ENCODE measurements around the gene LPIN1. TPM values are rescaled to one million over a fixed set of nuclear protein-coding genes. Genes with fewer than 3 reads are reported as not detected.
A peak's percentile ranks its signal among the peaks of the same experiment; 100 is the strongest.

Gene LPIN1
- total RNA-seq, 1 donor from 2014 or later = 18.8 TPM

- Histone ChIP-seq H3K27ac (ENCODE audit: low read depth, low read length) (no peak overlapping the region), H3K36me3 (ENCODE audit: control insufficient read depth in 3 of 3, insufficient read depth in 3 of 3, low read length in 3 of 3) (peaks cover 6 to 17% (median 10%) of the 10 kb centered on the region in 3 donors), H3K27me3 (ENCODE audit: control insufficient read depth in 3 of 3, insufficient read depth in 3 of 3, low read length in 3 of 3) (no peaks in the 10 kb centered on the region), H3K4me1 (ENCODE audit: control insufficient read depth in 3 of 3, insufficient read depth in 3 of 3, low read length in 3 of 3) (peaks cover 4 to 29% (median 23%) of the 10 kb centered on the region in 3 donors), H3K4me3 (ENCODE audit: low read length in 3 of 3) (no peak overlapping the region), H3K9me3 (ENCODE audit: control insufficient read depth in 3 of 3, low read length in 3 of 3) (no peaks in the 10 kb centered on the region), H3K9ac (ENCODE audit: low read depth in 1 of 3, low read length in 3 of 3) (no peak overlapping the region)
Measured at GRCh38 chr2:11761259-11761658, 14.8 kb downstream of the LPIN1 start.

GRCh38 chr2:11762031-11762430 is 15.6 kb downstream of the LPIN1 start:
- Histone ChIP-seq H3K4me1 (ENCODE audit: control insufficient read depth in 3 of 3, insufficient read depth in 3 of 3, low read length in 3 of 3) (peaks cover 4 to 27% (median 23%) of the 10 kb centered on the region in 3 donors), H3K27ac (ENCODE audit: low read depth, low read length) (no peak overlapping the region), H3K9ac (ENCODE audit: low read depth in 1 of 3, low read length in 3 of 3) (no peak overlapping the region), H3K9me3 (ENCODE audit: control insufficient read depth in 3 of 3, low read length in 3 of 3) (no peaks in the 10 kb centered on the region), H3K27me3 (ENCODE audit: control insufficient read depth in 3 of 3, insufficient read depth in 3 of 3, low read length in 3 of 3) (no peaks in the 10 kb centered on the region), H3K4me3 (ENCODE audit: low read length in 3 of 3) (no peak overlapping the region), H3K36me3 (ENCODE audit: control insufficient read depth in 3 of 3, insufficient read depth in 3 of 3, low read length in 3 of 3) (peaks cover 10 to 23% (median 18%) of the 10 kb centered on the region in 3 donors)

GRCh38 chr2:11762799-11763461 is 16.5 kb downstream of the LPIN1 start:
- no peaks in the 10 kb centered on the region for H3K9me3 ChIP-seq (ENCODE audit: control insufficient read depth in 3 of 3, low read length in 3 of 3)
- peak overlapping the region in 2 of 3 donors; percentile 3 to 5 for H3K9ac ChIP-seq (ENCODE audit: low read depth in 1 of 3, low read length in 3 of 3)
- no peak overlapping the region for H3K4me3 ChIP-seq (ENCODE audit: low read length in 3 of 3)
- H3K27ac ChIP-seq (ENCODE audit: low read depth, low read length) = no peak overlapping the region
- peaks cover 16 to 28% (median 21%) of the 10 kb centered on the region in 3 donors for H3K36me3 ChIP-seq (ENCODE audit: control insufficient read depth in 3 of 3, insufficient read depth in 3 of 3, low read length in 3 of 3)
- no peaks in the 10 kb centered on the region for H3K27me3 ChIP-seq (ENCODE audit: control insufficient read depth in 3 of 3, insufficient read depth in 3 of 3, low read length in 3 of 3)
- H3K4me1 ChIP-seq (ENCODE audit: control insufficient read depth in 3 of 3, insufficient read depth in 3 of 3, low read length in 3 of 3) = peaks cover 4 to 28% (median 23%) of the 10 kb centered on the region in 3 donors

GRCh38 chr2:11764359-11764758 is 17.9 kb downstream of the LPIN1 start:
- Histone ChIP-seq H3K36me3 (ENCODE audit: control insufficient read depth in 3 of 3, insufficient read depth in 3 of 3, low read length in 3 of 3) (peaks cover 19 to 28% (median 28%) of the 10 kb centered on the region in 3 donors), H3K9ac (ENCODE audit: low read depth in 1 of 3, low read length in 3 of 3) (peak overlapping the region in 1 of 3 donors; percentile 28), H3K4me3 (ENCODE audit: low read length in 3 of 3) (no peak overlapping the region), H3K9me3 (ENCODE audit: control insufficient read depth in 3 of 3, low read length in 3 of 3) (no peaks in the 10 kb centered on the region), H3K27ac (ENCODE audit: low read depth, low read length) (no peak overlapping the region), H3K4me1 (ENCODE audit: control insufficient read depth in 3 of 3, insufficient read depth in 3 of 3, low read length in 3 of 3) (peaks cover 4 to 28% (median 26%) of the 10 kb centered on the region in 3 donors), H3K27me3 (ENCODE audit: control insufficient read depth in 3 of 3, insufficient read depth in 3 of 3, low read length in 3 of 3) (no peaks in the 10 kb centered on the region)

- no peaks in the 10 kb centered on the region for H3K9me3 ChIP-seq (ENCODE audit: control insufficient read depth in 3 of 3, low read length in 3 of 3)
- no peak overlapping the region for H3K27ac ChIP-seq (ENCODE audit: low read depth, low read length)
- H3K4me3 ChIP-seq (ENCODE audit: low read length in 3 of 3) = no peak overlapping the region
- peak overlapping the region in 1 of 3 donors; percentile 28 for H3K9ac ChIP-seq (ENCODE audit: low read depth in 1 of 3, low read length in 3 of 3)
- H3K36me3 ChIP-seq (ENCODE audit: control insufficient read depth in 3 of 3, insufficient read depth in 3 of 3, low read length in 3 of 3) = peaks cover 19 to 32% (median 31%) of the 10 kb centered on the region in 3 donors
- peaks cover 4 to 28% (median 26%) of the 10 kb centered on the region in 3 donors for H3K4me1 ChIP-seq (ENCODE audit: control insufficient read depth in 3 of 3, insufficient read depth in 3 of 3, low read length in 3 of 3)
- no peaks in the 10 kb centered on the region for H3K27me3 ChIP-seq (ENCODE audit: control insufficient read depth in 3 of 3, insufficient read depth in 3 of 3, low read length in 3 of 3)
Measured at GRCh38 chr2:11764920-11765319, 18.5 kb downstream of the LPIN1 start.

GRCh38 chr2:11765501-11765900 is 19.1 kb downstream of the LPIN1 start:
- H3K36me3 ChIP-seq (ENCODE audit: control insufficient read depth in 3 of 3, insufficient read depth in 3 of 3, low read length in 3 of 3) = peaks cover 19 to 37% (median 35%) of the 10 kb centered on the region in 3 donors

GRCh38 chr2:11766016-11766415 is 19.6 kb downstream of the LPIN1 start:
- Histone ChIP-seq H3K4me1 (ENCODE audit: control insufficient read depth in 3 of 3, insufficient read depth in 3 of 3, low read length in 3 of 3) (peaks cover 4 to 28% (median 26%) of the 10 kb centered on the region in 3 donors), H3K9me3 (ENCODE audit: control insufficient read depth in 3 of 3, low read length in 3 of 3) (no peaks in the 10 kb centered on the region), H3K27ac (ENCODE audit: low read depth, low read length) (no peak overlapping the region), H3K4me3 (ENCODE audit: low read length in 3 of 3) (no peak overlapping the region), H3K36me3 (ENCODE audit: control insufficient read depth in 3 of 3, insufficient read depth in 3 of 3, low read length in 3 of 3) (peaks cover 19 to 40% (median 35%) of the 10 kb centered on the region in 3 donors), H3K27me3 (ENCODE audit: control insufficient read depth in 3 of 3, insufficient read depth in 3 of 3, low read length in 3 of 3) (no peaks in the 10 kb centered on the region), H3K9ac (ENCODE audit: low read depth in 1 of 3, low read length in 3 of 3) (no peak overlapping the region)

More at GRCh38 chr2:11765501-11765900, 19.1 kb downstream of the LPIN1 start:
- H3K27me3 ChIP-seq (ENCODE audit: control insufficient read depth in 3 of 3, insufficient read depth in 3 of 3, low read length in 3 of 3) = no peaks in the 10 kb centered on the region
- no peak overlapping the region for H3K4me3 ChIP-seq (ENCODE audit: low read length in 3 of 3)
- H3K9me3 ChIP-seq (ENCODE audit: control insufficient read depth in 3 of 3, low read length in 3 of 3) = no peaks in the 10 kb centered on the region
- no peak overlapping the region for H3K9ac ChIP-seq (ENCODE audit: low read depth in 1 of 3, low read length in 3 of 3)
- no peak overlapping the region for H3K27ac ChIP-seq (ENCODE audit: low read depth, low read length)
- peaks cover 4 to 28% (median 26%) of the 10 kb centered on the region in 3 donors for H3K4me1 ChIP-seq (ENCODE audit: control insufficient read depth in 3 of 3, insufficient read depth in 3 of 3, low read length in 3 of 3)

GRCh38 chr2:11767779-11768178 is 21.3 kb downstream of the LPIN1 start:
- Histone ChIP-seq H3K9me3 (ENCODE audit: control insufficient read depth in 3 of 3, low read length in 3 of 3) (no peaks in the 10 kb centered on the region), H3K27ac (ENCODE audit: low read depth, low read length) (no peak overlapping the region), H3K4me3 (ENCODE audit: low read length in 3 of 3) (no peak overlapping the region), H3K4me1 (ENCODE audit: control insufficient read depth in 3 of 3, insufficient read depth in 3 of 3, low read length in 3 of 3) (peaks cover 4 to 27% (median 25%) of the 10 kb centered on the region in 3 donors), H3K27me3 (ENCODE audit: control insufficient read depth in 3 of 3, insufficient read depth in 3 of 3, low read length in 3 of 3) (no peaks in the 10 kb centered on the region), H3K9ac (ENCODE audit: low read depth in 1 of 3, low read length in 3 of 3) (no peak overlapping the region), H3K36me3 (ENCODE audit: control insufficient read depth in 3 of 3, insufficient read depth in 3 of 3, low read length in 3 of 3) (peaks cover 29 to 46% (median 45%) of the 10 kb centered on the region in 3 donors)

GRCh38 chr2:11768946-11769345 is 22.5 kb downstream of the LPIN1 start:
- peaks cover 4 to 23% (median 18%) of the 10 kb centered on the region in 3 donors for H3K4me1 ChIP-seq (ENCODE audit: control insufficient read depth in 3 of 3, insufficient read depth in 3 of 3, low read length in 3 of 3)
- H3K27ac ChIP-seq (ENCODE audit: low read depth, low read length) = peak overlapping the region; percentile 10
- H3K9me3 ChIP-seq (ENCODE audit: control insufficient read depth in 3 of 3, low read length in 3 of 3) = no peaks in the 10 kb centered on the region

GRCh38 chr2:11769516-11769915 is 23.1 kb downstream of the LPIN1 start:
- no peaks in the 10 kb centered on the region for H3K27me3 ChIP-seq (ENCODE audit: control insufficient read depth in 3 of 3, insufficient read depth in 3 of 3, low read length in 3 of 3)
- no peak overlapping the region for H3K4me3 ChIP-seq (ENCODE audit: low read length in 3 of 3)
- peaks cover 0 to 23% (median 18%) of the 10 kb centered on the region in 3 donors for H3K4me1 ChIP-seq (ENCODE audit: control insufficient read depth in 3 of 3, insufficient read depth in 3 of 3, low read length in 3 of 3)
- no peak overlapping the region for H3K27ac ChIP-seq (ENCODE audit: low read depth, low read length)
- H3K36me3 ChIP-seq (ENCODE audit: control insufficient read depth in 3 of 3, insufficient read depth in 3 of 3, low read length in 3 of 3) = peaks cover 47 to 59% (median 49%) of the 10 kb centered on the region in 3 donors
- no peak overlapping the region for H3K9ac ChIP-seq (ENCODE audit: low read depth in 1 of 3, low read length in 3 of 3)
- no peaks in the 10 kb centered on the region for H3K9me3 ChIP-seq (ENCODE audit: control insufficient read depth in 3 of 3, low read length in 3 of 3)

More at GRCh38 chr2:11768946-11769345, 22.5 kb downstream of the LPIN1 start:
- Histone ChIP-seq H3K36me3 (ENCODE audit: control insufficient read depth in 3 of 3, insufficient read depth in 3 of 3, low read length in 3 of 3) (peaks cover 41 to 53% (median 44%) of the 10 kb centered on the region in 3 donors), H3K27me3 (ENCODE audit: control insufficient read depth in 3 of 3, insufficient read depth in 3 of 3, low read length in 3 of 3) (no peaks in the 10 kb centered on the region), H3K9ac (ENCODE audit: low read depth in 1 of 3, low read length in 3 of 3) (no peak overlapping the region), H3K4me3 (ENCODE audit: low read length in 3 of 3) (no peak overlapping the region)
